Ascending aorta (tissue), 2 donors: ENCODE data around the gene RNF145. TPM values are rescaled to one million over a fixed set of nuclear protein-coding genes. Genes with fewer than 3 reads are reported as not detected.
A peak's percentile ranks its signal among the peaks of the same experiment; 100 is the strongest.

Experiments used
- DNase-seq, 2 donors: peaks; one replicate each; pipeline ENCODE4 v3.0.0-alpha.2; 2019; ENCODE audit warnings: low spot score in 2 of 2
- H3K27ac ChIP-seq, 2 donors: fragments of 200-600 bp; sonication (generic); one replicate each; pipeline ENCODE4 v1.5.1; 2016 to 2017; ENCODE audit warnings: mild to moderate bottlenecking in 1 of 2
- H3K27me3 ChIP-seq: fragments of 200-600 bp; sonication (generic); one replicate; pipeline ENCODE4 v1.5.1; 2017
- H3K36me3 ChIP-seq, 2 donors: fragments of 200-600 bp; sonication (generic); one replicate each; pipeline ENCODE4 v1.5.1; 2016
- H3K4me1 ChIP-seq, 2 donors: fragments of 200-600 bp; sonication (generic); one replicate each; pipeline ENCODE4 v1.5.1; 2016 to 2017; ENCODE audit warnings: mild to moderate bottlenecking in 1 of 2
- H3K4me3 ChIP-seq, 2 donors: fragments of 200-600 bp; sonication (generic); one replicate each; pipeline ENCODE4 v1.5.1; 2016 to 2017; ENCODE audit warnings: mild to moderate bottlenecking in 1 of 2
- H3K9me3 ChIP-seq, 2 donors: fragments of 200-600 bp; sonication (generic); one replicate each; pipeline ENCODE4 v1.5.1; 2016
- intact Hi-C: fragments of 100-400 bp; cut with DNase I; formaldehyde crosslinking; loops from one replicate; pipeline ENCODE4 v1.15.1; 2023
- total RNA-seq: library from RNA; depleted of rRNA; stranded (reverse); fragments of >200 nt; gene quantifications from one replicate; pipeline ENCODE4 v1.1.0, GENCODE V29; 2016
- TF ChIP-seq, protein P1 (sequence below), 3 experiments: fragments of 200-600 bp in 2 of 3; fragments of 450-650 bp in 1 of 3; sonication (generic) in 2 of 3; IDR thresholded peaks; one replicate each; pipeline ENCODE4 v1.5.1; 2016 to 2019; ENCODE audit warnings: antibody characterized with exemption in 3 of 3, mild to moderate bottlenecking in 1 of 3, moderate library complexity in 1 of 3

RNF145 gene
- total RNA-seq, 1 donor from 2014 or later = 47.8 TPM

DNA sequence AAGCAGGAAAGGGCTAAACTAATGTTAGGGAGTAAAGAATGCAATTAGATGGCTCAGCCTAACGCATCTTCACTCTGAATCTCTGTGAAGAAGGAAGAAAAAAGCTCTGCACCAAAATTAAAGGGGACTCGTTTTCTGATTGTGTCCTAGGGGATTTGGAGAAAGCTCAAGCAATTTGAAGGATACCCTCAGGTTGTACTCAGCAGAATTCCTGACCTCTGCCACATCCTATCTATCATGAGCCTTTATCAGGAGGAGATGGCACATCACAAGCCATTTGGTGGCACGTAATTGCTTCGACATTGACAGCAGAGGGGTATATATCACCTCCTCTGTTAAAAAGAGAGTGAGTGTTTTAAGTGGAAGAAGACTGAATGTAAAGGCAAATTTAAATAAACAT lies 77.4 kb downstream of the RNF145 start:
- intact Hi-C loops = loop anchor here (5.0 kb wide), 3 partner anchors 1055 to 1370 kb away; no protein-coding TSS in a partner anchor
- no peaks in the 10 kb centered on the region for H3K27me3 ChIP-seq

DNA sequence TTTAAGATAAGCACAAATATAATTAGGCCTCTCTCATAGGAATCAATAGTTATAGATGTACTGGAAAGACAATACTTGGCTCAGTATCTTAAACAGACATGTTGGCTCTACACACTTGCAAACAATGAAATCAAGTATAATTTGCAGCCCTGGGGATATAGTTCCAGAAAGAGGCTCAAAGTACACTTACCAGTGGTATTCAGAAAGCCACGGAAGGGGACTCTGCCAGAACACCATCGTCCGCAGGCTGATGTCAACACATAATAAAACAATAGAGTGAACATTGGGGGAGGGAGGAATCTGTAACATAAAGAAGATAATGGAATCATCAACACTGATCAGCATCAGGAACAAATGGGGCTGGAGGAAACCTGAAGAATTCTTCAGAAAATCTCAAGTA lies 78.5 kb downstream of the RNF145 start:
- Histone ChIP-seq H3K36me3 (no peaks in the 10 kb centered on the region), H3K27me3 (no peaks in the 10 kb centered on the region), H3K27ac (no peak overlapping the region), H3K4me1 (no peaks in the 10 kb centered on the region), H3K9me3 (no peaks in the 10 kb centered on the region), H3K4me3 (no peak overlapping the region)
- TF ChIP-seq, protein P1, sequence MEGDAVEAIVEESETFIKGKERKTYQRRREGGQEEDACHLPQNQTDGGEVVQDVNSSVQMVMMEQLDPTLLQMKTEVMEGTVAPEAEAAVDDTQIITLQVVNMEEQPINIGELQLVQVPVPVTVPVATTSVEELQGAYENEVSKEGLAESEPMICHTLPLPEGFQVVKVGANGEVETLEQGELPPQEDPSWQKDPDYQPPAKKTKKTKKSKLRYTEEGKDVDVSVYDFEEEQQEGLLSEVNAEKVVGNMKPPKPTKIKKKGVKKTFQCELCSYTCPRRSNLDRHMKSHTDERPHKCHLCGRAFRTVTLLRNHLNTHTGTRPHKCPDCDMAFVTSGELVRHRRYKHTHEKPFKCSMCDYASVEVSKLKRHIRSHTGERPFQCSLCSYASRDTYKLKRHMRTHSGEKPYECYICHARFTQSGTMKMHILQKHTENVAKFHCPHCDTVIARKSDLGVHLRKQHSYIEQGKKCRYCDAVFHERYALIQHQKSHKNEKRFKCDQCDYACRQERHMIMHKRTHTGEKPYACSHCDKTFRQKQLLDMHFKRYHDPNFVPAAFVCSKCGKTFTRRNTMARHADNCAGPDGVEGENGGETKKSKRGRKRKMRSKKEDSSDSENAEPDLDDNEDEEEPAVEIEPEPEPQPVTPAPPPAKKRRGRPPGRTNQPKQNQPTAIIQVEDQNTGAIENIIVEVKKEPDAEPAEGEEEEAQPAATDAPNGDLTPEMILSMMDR (IDR thresholded peaks at IDR 0.05) = no peak
- no peak for DNase-seq
- intact Hi-C loops = loop anchor here (5.0 kb wide), 3 partner anchors 1054 to 1369 kb away; no protein-coding TSS in a partner anchor

More for the DNA sequence above, 77.4 kb downstream of the RNF145 start:
- TF ChIP-seq, protein P1 (IDR thresholded peaks at IDR 0.05) = no peak
- no peak for DNase-seq
- H3K36me3 ChIP-seq = no peaks in the 10 kb centered on the region
- H3K27ac ChIP-seq = peak overlapping the region in 1 of 2 donors; percentile 65
- no peaks in the 10 kb centered on the region for H3K9me3 ChIP-seq
- H3K4me3 ChIP-seq = no peak overlapping the region
- no peaks in the 10 kb centered on the region for H3K4me1 ChIP-seq

DNA sequence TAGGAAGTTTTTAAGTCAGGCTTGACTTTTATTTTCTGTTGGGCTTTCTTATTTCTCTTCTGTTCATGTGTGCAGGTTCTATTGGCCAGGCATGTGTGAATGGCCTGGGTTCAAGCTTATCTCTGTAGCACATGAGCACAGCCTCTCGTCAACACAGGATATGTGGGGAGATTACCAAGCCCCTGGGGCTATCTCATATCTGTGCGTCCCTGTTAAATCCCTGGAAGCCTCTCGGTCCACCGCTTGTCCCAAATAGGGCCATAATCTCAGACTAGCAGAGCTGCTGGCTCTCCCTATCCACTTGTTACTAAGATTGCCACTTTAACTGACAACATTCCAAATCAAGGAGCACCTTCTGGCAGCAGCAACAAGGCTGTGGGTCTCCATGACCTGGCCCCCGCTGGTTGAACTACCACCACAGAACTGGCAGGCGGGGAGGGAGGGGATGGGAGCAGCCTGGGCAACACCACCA lies 81.2 kb downstream of the RNF145 start:
- DNase-seq = no peak
- TF ChIP-seq, protein P1 (IDR thresholded peaks at IDR 0.05) = no peak
- H3K4me1 ChIP-seq = no peaks in the 10 kb centered on the region
- no peak overlapping the region for H3K27ac ChIP-seq
- intact Hi-C loops = no loop called here
- no peak overlapping the region for H3K4me3 ChIP-seq
- H3K27me3 ChIP-seq = no peaks in the 10 kb centered on the region
- peaks cover 0 to 4% of the 10 kb centered on the region in 2 donors for H3K9me3 ChIP-seq
- no peaks in the 10 kb centered on the region for H3K36me3 ChIP-seq

DNA sequence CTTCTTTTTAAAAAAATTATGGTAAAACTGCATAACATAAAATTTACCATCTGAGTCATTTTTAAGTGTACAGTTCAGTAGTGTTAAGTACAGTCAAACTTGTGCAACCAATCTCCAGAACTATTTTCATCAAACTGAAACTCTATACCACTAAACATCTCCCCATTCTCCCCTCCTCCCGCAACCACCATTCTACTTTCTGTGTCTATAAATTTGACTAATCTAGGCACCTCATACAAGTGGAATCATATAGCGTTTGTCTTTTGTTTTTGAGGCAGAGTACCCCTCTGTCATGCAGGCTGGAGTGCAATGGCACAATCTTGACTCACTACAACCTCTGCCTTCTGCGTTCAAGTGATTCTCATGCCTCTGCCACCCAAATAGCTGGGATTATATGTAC lies 85.7 kb downstream of the RNF145 start:
- intact Hi-C loops = no loop called here
- no peaks in the 10 kb centered on the region for H3K27me3 ChIP-seq
- TF ChIP-seq, protein P1 (IDR thresholded peaks at IDR 0.05) = no peak
- no peak for DNase-seq
- H3K4me1 ChIP-seq = no peaks in the 10 kb centered on the region
- H3K36me3 ChIP-seq = no peaks in the 10 kb centered on the region
- no peak overlapping the region for H3K4me3 ChIP-seq
- peaks cover 0 to 4% of the 10 kb centered on the region in 2 donors for H3K9me3 ChIP-seq
- no peak overlapping the region for H3K27ac ChIP-seq

DNA sequence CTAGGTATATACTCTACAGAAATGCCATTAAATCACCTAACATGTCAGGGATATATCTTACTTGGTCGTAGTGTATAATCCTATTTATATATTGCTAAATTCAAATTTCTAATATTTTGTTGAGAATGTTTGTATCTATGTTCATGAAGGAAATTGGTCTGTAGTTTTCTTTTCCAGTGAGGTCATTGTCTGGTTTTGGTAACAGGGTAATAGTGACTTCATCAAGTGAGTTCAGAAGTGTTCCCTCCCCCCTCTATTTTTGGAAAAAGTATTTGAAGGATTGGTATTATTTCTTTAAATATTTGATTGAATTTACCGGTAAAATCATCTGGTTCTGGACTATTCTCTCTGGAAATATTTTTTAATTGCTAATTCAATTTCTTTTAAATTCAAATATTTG lies 86.2 kb downstream of the RNF145 start:
- TF ChIP-seq, protein P1 (IDR thresholded peaks at IDR 0.05) = no peak
- Histone ChIP-seq H3K36me3 (no peaks in the 10 kb centered on the region), H3K9me3 (peaks cover 0 to 4% of the 10 kb centered on the region in 2 donors), H3K27ac (no peak overlapping the region), H3K27me3 (no peaks in the 10 kb centered on the region), H3K4me3 (no peak overlapping the region), H3K4me1 (no peaks in the 10 kb centered on the region)
- DNase-seq = no peak
- intact Hi-C loops = no loop called here

DNA sequence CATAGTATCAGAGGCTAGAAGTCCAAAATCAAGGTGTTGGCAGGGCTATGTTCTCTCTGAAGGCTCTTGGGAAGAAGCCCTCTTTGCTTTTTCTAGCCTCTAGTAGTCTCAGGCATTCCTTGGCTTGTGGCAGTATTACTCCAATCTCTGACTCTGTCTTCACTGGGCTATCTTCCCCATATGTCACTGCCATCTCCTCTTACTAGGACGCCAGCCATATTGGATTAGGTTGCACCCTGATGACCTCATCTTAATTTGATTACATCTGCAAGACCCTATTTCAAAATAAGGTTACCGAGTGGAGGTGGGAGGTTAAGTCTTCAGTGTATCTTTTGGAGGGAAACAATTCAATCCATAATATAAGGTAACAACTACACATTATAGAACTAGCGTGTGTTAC lies 88.3 kb downstream of the RNF145 start:
- peaks cover 0 to 4% of the 10 kb centered on the region in 2 donors for H3K9me3 ChIP-seq
- intact Hi-C loops = no loop called here
- TF ChIP-seq, protein P1 (IDR thresholded peaks at IDR 0.05) = no peak
- no peak overlapping the region for H3K27ac ChIP-seq
- no peaks in the 10 kb centered on the region for H3K27me3 ChIP-seq
- DNase-seq = no peak
- H3K4me3 ChIP-seq = no peak overlapping the region
- H3K36me3 ChIP-seq = no peaks in the 10 kb centered on the region
- peaks cover 0 to 4% of the 10 kb centered on the region in 2 donors for H3K4me1 ChIP-seq
